CD4-positive, alpha-beta T cell treated with Interleukin-2 at 100 ng/mL for 4 hours (primary cell): Measurements from ENCODE around the gene ARHGDIG.
A peak's percentile ranks its signal among the peaks of the same experiment; 100 is the strongest.
"Not testable (repeated sequence)": the region's sequence is repeated elsewhere in the genome, so short reads cannot be mapped to it uniquely, and the experiment has no call there.

ENCODE experiments used
- DNase-seq: peaks from one replicate; pipeline ENCODE4 v3.0.0-alpha.2; 2020; ENCODE audit warnings: low spot score

ARHGDIG gene

GRCh38 chr16:263944-264343, 16.4 kb upstream of the ARHGDIG start:
- no peak for DNase-seq

GRCh38 chr16:264440-264951, 15.9 kb upstream of the ARHGDIG start:
- no peak for DNase-seq

GRCh38 chr16:265002-265529, 15.3 kb upstream of the ARHGDIG start:
- DNase-seq, result no peak

GRCh38 chr16:265711-266110, 14.7 kb upstream of the ARHGDIG start:
- no peak for DNase-seq

- DNase-seq, result no peak
These were observed 13.9 kb upstream of the ARHGDIG start for GRCh38 chr16:266258-267164.

GRCh38 chr16:267562-267961, 12.8 kb upstream of the ARHGDIG start:
- DNase-seq, result not testable (repeated sequence)

DNA sequence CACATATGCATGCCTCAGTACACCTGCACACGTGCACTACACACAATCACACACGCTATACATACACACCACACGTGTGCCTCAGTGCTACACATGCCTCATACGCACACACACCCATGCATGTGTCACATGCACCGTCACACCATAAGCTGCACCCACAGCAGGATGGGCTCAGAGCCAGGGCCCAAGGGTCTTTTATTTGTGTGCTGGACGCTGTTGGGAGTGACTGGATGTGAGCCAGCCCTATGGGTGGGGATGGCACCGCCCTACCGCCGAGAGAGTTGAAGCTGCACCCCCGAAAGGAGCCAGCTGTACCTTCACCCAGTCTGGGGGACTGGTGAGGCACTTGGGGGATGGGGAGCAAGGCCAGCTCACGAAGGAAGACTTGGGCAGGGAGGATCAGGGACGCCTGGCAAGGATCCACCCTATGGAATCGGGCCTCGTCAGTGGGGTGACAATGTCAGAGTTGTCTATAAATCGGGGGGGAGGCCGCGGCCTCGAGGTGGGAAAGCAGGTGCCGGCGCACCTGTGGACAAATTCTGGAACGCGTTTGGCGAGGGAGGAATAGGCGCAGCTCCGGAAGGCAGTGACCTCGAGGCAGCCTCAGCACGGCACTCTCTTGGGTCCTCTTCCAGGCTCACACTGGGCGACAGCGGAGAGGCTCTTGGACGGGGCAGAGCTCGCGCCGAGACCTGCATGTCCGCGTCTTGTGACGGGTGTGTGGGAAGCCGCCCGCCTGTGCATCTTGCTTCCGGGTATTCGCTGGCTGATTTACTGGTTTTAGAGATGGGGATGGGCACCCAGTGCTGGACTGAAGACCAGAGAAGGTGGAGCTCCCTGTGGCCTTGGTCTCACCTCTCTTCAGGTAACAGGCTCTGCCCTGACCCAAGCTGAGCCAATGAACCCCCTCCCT, 12.0 kb upstream of the ARHGDIG start:
- no peak for DNase-seq

DNA sequence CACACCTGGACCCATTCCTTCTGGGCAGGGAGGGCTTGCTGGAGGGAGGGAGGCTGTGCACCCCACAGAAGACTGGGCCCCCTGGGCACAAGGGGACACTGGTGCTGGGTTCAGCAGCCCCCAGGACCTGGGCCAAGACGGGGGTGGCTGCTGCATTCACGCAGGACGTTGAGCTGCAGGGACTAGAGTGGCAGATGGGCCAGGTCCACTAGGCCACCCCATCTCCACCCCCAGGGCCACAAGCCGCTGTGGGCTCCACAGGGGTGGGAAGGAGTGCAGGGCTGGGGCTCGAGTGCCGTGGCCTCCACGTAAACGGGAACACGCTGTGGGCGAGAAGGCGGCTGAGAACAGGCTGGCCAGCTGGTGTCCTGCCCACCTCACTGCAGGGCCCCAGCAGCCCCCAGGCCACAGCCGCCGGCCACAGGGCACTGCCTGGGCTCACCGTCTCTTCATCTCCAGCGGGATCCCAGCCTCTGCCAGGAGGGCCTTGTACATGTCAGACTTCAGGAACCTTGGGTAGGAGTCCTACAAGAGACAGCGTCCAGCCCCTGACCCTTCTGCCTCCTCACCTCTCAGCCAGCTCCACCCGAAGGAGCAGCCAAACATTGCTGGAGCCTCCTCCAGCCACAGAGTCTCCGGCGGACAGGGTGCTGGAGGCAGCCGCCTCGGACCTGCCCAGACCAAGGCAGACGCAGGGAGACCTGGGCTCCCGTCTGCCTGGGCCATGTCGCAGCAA, 11.2 kb upstream of the ARHGDIG start:
- no peak for DNase-seq

DNA sequence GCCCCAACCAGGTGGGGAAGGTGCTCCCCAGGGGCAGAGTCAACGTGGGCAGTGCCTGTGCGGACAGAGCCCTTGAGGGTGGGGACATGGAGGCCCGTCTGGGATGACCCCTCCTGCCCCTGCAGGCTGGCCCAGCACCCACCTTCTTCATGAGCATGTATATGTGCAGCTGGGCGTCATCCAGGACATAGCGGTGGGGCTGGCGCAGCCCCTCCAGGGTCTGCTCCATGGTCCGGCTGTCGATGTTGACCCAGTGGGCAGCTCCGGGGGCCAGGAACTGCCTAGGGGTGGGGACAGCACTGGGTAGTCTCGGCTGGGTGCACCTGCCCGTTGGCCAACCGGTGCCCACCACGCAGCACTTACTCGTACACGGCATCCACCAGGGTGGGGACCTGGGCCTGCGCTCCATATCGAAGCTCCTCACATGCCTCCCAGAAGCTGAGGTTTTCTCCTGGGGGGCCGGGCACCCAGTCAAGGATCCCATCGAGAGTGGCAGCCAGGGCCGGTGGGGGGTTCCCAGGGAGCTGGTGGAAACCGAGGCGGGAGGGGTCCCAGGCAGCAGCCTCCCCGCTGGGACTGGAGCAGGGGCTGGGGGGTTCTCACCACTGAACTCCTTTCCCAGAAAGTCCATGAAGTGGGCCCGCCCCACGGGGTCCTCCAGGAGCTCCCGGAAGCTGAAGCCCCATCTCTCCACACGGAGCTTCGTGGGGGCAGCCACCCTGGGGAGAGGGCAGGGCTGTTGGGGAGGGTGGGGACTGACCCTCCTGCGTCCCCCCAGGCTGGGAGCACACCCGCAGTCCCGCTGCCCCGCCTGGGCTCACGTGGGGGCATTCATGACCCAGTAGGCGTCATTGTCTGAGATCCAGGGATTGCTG, 9.8 kb upstream of the ARHGDIG start:
- DNase-seq, result no peak

DNA sequence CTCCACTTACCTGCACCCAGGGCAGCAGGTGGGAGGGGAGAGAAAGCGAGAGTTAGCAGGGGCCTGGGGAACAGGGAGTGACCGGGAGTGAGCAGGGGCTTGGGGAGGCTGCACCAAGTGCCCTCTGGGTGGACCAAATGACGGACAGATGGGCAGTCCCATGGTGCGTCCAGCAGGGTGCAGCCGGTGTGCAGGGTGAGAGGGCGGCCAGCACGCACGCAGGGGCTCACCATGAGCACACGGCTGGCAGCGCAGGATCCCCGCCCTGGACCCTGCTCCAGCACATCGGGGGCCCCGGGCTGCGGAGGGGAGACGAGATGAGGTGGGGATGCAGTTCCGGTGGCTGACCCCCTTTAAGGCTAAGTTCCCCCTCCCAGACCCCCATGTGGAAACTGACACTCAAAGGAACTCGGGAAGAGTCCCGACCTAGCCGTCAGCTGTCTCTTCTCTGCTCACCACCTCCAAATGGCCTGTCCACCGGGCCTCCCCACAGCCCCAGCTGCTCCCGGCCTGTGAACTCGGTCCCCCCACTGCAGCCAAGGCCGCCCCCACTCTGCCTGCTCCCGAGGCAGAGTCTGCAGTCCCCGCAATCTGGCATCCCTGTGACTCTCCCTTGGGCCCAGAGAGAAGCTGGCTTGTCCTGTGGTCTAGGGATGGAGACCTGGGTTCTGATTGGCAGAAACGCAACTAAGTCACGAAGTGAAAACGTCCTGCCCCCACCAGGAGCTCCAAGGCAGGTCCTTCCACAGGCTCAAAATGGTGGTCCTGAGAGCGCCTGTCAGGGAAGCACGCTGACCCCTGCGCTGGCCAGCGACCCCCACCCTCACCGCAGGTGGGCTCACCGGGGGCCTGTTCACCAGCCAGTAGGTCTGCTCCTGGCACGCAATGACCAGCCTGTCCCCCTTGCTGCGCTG, 7.5 kb upstream of the ARHGDIG start:
- no peak for DNase-seq

- no peak for DNase-seq
These were observed 6.6 kb upstream of the ARHGDIG start for GRCh38 chr16:273547-274421.

GRCh38 chr16:275041-275641, 5.2 kb upstream of the ARHGDIG start:
- DNase-seq, result no peak

- no peak for DNase-seq
These were observed 4.6 kb upstream of the ARHGDIG start, which contains the start of gene RGS11 for GRCh38 chr16:275786-276232. Gene RGS11 (minus strand): TSS chr16:275944. CDS start chr16:275911, 33 bp downstream.

GRCh38 chr16:276426-277077, 3.8 kb upstream of the ARHGDIG start:
- DNase-seq, result no peak

GRCh38 chr16:278863-279366, 1.5 kb upstream of the ARHGDIG start:
- peak; percentile 28 for DNase-seq

DNA sequence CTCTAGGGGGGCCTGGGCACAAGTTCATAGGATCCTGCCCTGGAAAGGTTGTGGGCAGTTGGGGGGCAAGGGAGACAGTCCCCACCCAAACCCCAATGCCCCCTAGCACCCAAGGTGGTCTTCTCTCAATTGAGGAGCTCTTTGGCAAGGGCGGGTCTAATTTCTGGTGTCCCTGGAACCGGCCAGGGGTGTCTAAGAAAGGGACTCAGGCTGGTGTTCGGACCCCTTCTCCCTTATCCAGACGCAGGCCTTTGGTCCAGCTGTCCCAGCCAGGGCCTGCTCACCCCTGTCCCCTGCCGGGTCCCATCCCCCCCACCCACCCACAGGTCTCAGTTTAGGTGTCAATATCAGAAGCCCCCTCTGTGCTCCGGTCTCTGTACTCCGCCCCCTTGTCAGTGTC, 860 bp upstream of the ARHGDIG start:
- no peak for DNase-seq

- no peak for DNase-seq
These were observed 358 bp upstream of the ARHGDIG start for GRCh38 chr16:280005-280460.
